Central memory CD4-positive, alpha-beta T cell (primary cell): ENCODE results near the gene RADIL.

Experiments used
- DNase-seq: peaks from one replicate; pipeline ENCODE4 v3.0.0; 2022

Gene RADIL

GRCh38 chr7:4772306-4772705, 111.2 kb downstream of the RADIL start:
- DNase-seq = no peak

DNA sequence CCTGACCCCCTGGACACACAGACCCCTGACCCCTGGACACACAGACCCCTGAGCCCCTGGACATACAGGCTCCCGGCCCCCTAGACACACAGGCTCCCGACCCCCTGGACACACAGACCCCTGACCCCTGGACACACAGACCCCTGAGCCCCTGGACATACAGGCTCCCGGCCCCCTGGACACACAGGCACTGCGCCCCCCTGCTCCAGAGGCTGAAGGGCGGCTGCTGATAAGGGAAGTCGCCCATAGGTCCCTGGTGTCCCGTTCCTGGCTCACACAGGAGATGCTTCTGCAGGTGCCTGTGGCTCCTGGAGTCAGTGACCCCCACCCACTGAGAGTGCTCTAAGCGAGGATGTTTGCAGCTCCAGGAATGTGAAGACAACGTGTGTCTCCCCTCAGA, 111.8 kb downstream of the RADIL start:
- DNase-seq = no peak

- DNase-seq = no peak
Observed at GRCh38 chr7:4770886-4771285, 112.6 kb downstream of the RADIL start.

DNA sequence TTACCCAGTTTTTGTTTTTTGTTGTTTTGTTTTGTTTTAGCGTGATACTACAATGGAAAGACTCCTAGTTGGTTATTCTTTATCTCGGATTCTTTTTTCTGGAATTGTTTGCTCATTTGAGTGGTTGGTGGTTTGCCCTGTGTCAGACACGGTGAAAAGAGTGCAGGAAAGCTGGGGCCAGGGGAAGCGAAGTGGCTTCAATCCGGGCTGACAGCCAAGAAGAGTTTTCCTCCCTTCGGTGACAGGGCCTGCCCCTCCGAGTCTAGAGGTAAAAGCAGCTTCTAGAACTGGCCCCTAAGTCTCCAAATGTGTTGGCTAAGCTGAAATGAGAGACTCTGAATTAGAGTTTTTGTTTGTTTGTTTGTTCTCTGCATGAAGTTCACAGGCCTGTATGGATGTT, 113.8 kb downstream of the RADIL start:
- DNase-seq = no peak

GRCh38 chr7:4768597-4769569, 114.6 kb downstream of the RADIL start:
- no peak for DNase-seq

GRCh38 chr7:4766666-4767519, 116.6 kb downstream of the RADIL start:
- no peak for DNase-seq

DNA sequence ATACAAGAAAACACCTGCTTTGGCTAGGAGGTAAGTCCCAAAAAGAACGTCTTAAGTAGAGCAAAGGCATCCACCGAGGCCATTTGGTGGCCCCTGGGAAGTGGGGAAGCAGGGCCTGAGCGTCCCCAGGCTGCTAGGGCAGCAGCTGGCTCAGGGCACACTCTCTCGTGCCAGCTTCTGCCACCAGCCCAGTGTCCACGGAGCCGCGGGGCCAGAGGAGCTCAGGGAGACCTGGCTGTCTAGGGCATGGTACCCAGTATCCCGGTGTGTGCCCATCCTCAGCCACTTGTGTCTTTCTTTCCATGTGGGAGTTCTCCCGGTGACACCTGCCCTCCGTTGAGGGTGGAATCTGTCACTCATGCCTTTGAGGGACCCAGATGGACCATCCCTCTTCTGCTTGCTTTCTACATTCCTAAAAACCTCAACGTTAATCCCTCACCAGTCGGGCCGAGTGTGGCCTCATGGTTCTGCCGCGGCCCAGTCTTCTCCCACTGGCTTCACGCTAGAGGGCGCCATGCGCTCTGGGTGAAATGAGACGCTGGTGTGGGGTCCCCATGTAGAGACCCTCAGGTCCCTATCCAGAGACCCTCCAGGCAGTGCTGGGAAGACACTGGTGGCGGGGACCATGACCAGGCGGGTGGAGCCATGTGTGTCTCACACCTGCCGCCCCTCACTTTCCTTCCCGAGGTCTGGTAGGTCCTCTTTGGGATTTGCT, 117.6 kb downstream of the RADIL start:
- no peak for DNase-seq

DNA sequence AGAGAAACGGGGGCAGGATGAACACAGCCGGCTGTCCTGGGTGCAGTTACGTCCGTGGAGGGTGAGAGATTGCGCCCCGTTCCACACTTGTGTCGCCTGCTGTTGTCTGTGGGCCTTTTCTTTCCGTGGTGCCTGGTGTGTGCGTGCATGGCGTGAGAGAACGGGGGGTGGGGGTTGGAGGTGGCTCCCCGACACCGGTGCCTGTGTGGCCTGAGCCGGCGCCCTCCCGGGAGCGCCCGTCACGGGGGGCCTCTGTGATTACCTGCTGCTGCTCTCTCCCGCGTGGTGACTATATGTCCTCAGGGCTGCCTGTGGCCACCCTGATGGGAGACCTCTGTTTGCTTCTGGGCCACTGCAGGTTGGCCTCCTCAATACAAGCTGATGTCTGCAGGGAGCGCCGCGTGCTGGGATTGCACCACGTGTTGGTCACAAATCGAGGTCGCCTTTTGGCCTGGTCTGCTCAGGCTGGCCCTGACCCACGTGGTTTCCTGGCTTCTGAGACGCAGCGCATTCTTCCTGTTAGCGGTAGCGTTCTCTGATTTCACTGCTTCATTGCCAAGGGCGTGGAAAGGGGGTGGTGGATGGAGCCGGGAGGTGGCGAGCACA, 119.0 kb downstream of the RADIL start:
- no peak for DNase-seq

GRCh38 chr7:4763794-4764185, 119.7 kb downstream of the RADIL start:
- DNase-seq = no peak

DNA sequence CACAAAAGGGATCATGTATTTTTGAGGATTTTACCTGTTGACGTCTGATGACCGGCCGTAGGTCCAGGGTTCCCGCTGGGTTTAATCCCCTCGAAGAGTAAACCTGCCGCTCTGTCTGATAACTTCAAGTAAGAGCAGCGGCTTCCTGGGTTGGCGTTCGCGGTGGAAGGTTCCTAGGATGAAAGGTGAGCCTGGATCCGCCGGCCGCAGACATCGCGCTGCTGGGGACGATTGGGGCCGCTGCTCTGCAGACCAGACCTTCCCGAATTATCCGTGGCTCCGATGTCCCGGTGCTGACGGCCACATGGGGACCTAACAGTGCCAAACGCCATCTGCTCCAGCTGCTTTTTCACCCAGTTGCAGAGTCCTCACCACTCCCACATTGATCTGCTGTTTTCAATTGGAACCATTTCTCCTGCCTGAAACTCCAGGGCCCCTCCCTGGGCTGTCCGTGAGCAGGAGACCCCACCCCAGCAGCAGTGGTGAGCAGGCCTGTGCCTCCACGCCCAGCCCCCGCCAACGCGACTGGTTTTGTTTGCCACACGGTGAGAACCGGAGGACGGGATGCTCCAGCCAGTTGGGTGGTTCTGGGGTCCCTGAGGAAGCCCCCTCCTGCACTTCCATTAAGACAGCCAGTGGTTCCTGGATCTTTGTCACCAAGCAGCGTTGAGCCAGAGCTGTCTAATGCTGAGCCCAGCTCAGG, 120.3 kb downstream of the RADIL start:
- no peak for DNase-seq

DNA sequence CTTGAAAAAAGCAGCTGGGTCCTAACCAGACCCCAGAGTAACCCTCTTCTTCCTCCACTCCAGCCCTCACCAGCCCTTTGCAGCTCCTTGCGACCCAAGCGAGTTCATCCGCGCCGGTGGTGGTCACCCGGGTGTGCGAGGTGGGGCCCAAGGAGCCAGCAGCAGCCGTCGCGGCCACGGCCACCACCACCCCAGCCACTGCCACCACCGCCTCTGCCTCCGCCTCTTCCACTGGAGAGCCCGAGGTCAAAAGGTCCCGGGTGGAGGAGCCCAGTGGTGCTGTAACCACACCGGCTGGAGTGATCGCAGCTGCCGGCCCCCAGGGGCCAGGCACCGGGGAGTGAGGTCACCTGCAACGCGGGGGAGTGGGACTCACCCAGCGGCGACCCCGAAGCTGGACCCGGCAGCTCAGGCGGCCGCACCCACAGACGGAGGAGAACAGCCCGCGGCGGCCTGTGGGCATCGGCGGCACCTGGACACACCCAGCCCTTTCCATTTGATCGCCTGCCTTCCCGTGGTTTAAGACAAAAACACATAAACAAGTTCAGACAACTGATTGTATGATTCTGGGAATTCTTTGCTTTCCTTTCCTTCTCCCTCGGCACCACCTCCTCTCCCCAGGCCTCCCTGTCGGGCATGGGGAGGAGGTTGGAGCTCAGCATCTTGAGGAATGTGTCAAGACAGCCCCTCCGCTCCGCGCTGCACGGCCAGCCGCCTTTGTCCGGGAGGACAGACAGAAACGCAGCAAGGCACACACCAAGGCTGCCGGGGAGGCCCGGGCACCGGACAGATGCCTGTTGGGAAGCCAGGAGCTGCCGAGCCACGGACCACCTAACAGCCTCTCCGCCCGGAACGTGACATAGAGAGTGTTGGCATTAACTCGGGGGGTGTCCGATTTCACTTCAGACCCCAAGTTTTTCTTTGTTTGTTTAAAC, 121.1 kb downstream of the RADIL start:
- no peak for DNase-seq

DNA sequence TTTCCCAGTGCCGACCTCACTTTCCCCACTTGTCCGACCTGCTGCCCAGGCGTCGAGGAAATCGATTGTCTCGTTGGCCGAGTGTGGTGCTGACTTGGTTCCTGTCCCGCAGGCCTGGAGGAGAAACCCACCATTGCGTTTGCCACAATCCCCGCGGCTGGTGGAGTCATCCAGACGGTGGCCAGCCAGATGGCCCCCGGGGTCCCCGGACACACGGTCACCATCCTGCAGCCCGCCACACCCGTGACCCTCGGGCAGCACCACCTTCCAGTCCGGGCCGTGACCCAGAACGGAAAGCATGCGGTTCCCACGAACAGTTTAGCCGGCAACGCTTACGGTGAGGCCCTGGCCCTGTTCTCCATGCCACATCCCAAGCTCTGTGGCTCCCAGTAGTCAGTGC, 122.6 kb downstream of the RADIL start:
- no peak for DNase-seq

- DNase-seq = no peak
Observed at GRCh38 chr7:4759211-4759610, 124.3 kb downstream of the RADIL start.

GRCh38 chr7:4758791-4759190, 124.7 kb downstream of the RADIL start:
- DNase-seq = no peak

DNA sequence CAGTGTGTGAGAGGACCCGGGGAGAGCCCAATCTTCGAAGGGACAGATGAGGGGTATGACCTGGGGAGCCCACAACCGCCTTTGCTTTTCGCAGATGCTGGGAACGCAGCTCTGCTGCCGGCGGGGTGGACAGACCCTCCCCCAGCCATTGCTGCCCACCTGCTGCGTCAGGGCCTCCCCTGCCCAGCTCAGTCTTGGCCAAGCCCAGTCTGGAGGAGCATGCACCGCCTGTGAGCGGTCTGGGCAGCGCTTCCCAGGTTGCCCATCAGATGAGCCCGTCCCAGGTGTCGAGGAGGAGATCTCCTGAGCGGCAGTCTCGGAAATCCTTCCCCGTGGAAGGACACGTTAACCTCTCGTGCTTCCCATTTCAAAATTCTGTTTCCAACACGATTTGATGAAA, 125.4 kb downstream of the RADIL start:
- DNase-seq = no peak

- DNase-seq = no peak
Observed at GRCh38 chr7:4755045-4755444, 128.5 kb downstream of the RADIL start.

- DNase-seq = no peak
Observed at GRCh38 chr7:4754433-4755010, 129.0 kb downstream of the RADIL start.

- DNase-seq = peak; percentile 76
Observed at GRCh38 chr7:4753598-4754432, 129.7 kb downstream of the RADIL start.

- no peak for DNase-seq
Observed at GRCh38 chr7:4751398-4751947, 132.0 kb downstream of the RADIL start.
